Erythroblast (primary cell): ENCODE results near the gene AHRR.

ENCODE experiments used
- GATA1 ChIP-seq: IDR thresholded peaks from 2 replicates; pipeline ENCODE4 v1.6.1; 2011; ENCODE audit warnings: low read depth, mild to moderate bottlenecking, control low read depth, low read length, moderate library complexity
- POLR2A ChIP-seq: IDR thresholded peaks from 2 replicates; pipeline ENCODE4 v1.6.1; 2011; ENCODE audit warnings: mild to moderate bottlenecking, low read length

DNA sequence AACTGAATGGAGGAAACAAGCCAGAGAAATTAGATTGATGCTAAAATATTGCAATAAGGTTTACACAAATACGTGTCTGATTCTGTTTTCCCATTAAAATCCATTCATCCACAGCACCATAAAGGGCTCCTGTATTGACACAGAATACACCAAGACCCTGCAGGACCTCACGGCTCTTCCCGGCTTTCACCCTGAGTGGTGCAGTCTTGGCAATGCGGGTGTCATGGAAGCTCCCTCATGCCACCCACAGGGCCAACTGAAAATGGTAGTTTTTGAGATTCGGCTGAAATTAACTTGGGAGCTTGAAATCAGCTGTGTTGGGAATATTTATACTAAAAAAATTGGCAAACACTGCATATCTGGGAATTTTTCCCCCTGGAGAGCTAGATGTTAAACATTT, 104.2 kb downstream of the AHRR start:
- TF ChIP-seq POLR2A: no peak
- no peak for TF ChIP-seq GATA1
